GM19463 (cell line): Measurements from ENCODE around the gene TFPI.
A peak's percentile ranks its signal among the peaks of the same experiment; 100 is the strongest.
"Not testable (repeated sequence)": the region's sequence is repeated elsewhere in the genome, so short reads cannot be mapped to it uniquely, and the experiment has no call there.

ENCODE experiments used
- ATAC-seq: cut with Tn5 transposase; IDR thresholded peaks from one replicate; pipeline ENCODE4 v1.9.1; 2021; ENCODE audit warnings: mild to moderate bottlenecking, moderate library complexity; ENCODE audit not compliant: unreplicated experiment

Gene TFPI

GRCh38 chr2:187554011-187554703 lies at the start of gene TFPI:
Gene TFPI, minus strand, starts transcription at chr2:187554435. Its CDS starts 50,667 bp downstream, at chr2:187503768.
- peak; percentile 39 for ATAC-seq

- ATAC-seq = no peak
Observed at GRCh38 chr2:187594801-187595200, 40.6 kb upstream of the TFPI start.

- no peak for ATAC-seq
Observed at GRCh38 chr2:187593697-187594096, 39.5 kb upstream of the TFPI start.

GRCh38 chr2:187593098-187593497 lies 38.9 kb upstream of the TFPI start:
- no peak for ATAC-seq

- no peak for ATAC-seq
Observed at GRCh38 chr2:187590175-187590574, 35.9 kb upstream of the TFPI start.

DNA sequence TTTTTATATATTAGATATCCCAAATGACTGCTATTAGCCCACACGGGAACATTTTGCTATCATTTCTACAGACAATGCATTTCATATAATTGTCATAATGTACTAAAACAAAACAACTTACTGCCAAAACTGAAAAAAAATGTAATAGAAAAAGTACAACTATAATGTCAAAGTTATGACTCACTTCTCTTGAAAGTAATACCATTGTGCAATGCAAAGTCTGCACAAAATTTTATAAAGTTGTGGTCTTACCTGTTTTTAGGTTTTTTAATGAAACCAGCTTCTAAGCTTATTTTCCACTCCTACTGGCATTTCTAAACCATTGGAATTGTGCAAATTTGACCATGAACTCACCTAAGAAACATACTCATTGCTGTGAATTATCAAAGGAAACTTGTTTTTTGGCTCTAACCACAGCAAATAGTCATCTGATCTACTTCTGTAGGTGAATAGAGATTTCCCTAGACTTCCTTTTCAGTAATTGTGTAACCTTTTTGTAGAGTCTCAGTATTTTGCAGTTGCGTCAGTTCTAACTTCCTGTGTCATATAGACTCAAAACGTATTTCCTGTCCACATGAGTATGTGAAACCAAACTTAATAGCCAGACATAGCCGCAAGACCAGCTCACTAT lies 31.9 kb upstream of the TFPI start:
- ATAC-seq = no peak

- no peak for ATAC-seq
Observed at GRCh38 chr2:187581125-187581896, 27.1 kb upstream of the TFPI start.

DNA sequence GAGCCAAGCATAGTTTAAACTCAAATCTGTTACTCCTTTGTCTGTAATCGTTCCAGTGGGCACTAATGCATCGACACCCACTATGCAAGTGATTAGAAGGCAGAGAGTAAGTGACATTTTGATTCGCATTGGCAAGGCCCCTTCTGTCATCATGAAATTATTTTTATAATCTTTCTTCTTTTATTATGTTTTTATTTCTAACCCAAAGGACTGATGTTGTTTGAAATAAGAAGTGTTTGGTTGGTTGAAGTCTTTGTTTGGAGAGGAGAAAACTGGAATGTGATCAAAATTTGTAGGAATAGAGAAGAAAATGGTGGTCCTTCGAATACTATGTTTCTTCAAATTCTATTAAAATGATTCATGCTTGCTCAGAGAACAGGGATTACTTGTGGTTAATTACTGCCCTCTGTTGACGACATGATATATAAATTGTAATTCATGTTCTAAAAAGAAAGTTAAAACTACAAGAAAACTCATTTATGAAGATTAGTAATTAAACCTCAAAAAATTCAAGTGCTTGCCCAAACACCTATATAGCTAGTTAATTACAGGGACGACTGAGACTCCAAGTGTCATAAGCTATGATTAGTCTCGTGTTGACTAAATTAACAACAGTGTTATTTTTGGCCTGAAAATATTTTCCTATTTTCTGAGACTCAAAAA lies 26.4 kb upstream of the TFPI start:
- ATAC-seq = no peak

GRCh38 chr2:187577310-187577709 lies 23.1 kb upstream of the TFPI start:
- no peak for ATAC-seq

- ATAC-seq = no peak
Observed at GRCh38 chr2:187576906-187577305, 22.7 kb upstream of the TFPI start.

DNA sequence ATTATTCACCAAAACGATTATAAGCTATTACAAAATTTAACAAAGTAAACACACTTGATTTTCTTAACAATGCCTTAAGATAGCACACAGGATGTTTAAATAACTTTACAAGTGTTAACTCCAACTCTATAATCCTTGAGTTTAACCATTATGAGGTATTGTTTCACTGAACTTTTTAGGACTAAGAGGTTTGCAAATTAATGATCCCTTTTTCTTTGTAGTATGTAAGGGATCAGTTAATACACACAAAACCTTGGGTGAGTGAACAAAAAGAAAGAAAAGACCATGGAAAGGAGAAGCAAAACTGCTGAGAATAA lies 21.5 kb upstream of the TFPI start:
- no peak for ATAC-seq

- no peak for ATAC-seq
Observed at GRCh38 chr2:187574969-187575750, 20.9 kb upstream of the TFPI start.

- no peak for ATAC-seq
Observed at GRCh38 chr2:187573722-187574121, 19.5 kb upstream of the TFPI start.

DNA sequence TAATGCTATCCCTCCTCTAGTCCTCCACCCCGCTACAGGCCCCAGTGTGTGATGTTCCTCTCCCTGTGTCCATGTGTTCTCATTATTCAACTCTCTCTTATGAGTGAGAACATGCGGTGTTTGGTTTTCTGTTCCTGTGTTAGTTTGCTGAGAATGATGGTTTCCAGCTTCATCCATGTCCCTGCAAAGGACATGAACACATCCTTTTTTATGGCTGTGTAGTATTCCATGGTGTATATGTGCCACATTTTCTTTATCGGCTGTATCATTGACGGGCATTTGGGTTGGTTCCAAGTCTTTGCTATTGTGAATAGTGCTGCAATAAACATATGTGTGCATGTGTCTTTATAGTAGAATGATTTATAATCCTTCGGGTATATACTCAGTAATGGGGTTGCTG lies 17.8 kb upstream of the TFPI start:
- ATAC-seq = not testable (repeated sequence)

- ATAC-seq = no peak
Observed at GRCh38 chr2:187569571-187569970, 15.3 kb upstream of the TFPI start.

- no peak for ATAC-seq
Observed at GRCh38 chr2:187569042-187569441, 14.8 kb upstream of the TFPI start.

GRCh38 chr2:187567126-187567525 lies 12.9 kb upstream of the TFPI start:
- no peak for ATAC-seq

DNA sequence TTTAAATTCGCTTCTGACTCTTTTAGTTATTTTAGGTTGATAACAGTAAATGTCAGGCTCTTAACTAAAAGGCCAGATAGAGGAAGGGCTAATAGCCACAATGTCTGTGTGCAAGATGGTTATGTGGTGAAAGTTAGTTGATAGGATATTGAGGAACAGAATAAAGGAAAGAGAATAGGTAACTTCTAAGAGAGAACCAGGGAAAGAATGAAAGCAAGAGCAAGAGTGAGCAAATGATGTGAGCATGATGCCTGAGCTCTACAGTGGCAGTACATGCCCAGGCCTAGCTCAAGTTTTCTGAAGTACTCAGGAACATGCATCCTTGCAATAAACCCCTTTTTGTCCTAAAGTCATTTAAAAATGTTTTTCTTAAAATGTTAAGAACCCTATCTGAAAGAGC lies 12.5 kb upstream of the TFPI start:
- no peak for ATAC-seq

GRCh38 chr2:187566266-187566665 lies 12.0 kb upstream of the TFPI start:
- no peak for ATAC-seq

- not testable (repeated sequence) for ATAC-seq
Observed at GRCh38 chr2:187565618-187566017, 11.4 kb upstream of the TFPI start.

DNA sequence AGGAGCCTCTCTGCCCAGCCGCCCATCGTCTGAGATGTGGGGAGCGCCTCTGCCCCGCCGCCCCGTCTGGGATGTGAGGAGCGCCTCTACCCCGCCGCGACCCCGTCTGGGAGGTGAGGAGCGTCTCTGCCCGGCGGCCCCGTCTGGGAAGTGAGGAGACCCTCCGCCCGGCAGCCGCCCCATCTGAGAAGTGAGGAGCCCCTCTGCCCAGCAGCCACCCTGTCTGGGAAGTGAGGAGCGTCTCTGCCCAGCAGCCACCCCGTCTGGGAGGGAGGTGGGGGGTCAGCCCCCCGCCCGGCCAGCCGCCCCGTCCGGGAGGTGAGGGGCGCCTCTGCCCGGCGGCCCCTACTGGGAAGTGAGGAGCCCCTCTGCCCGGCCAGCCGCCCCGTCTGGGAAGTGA lies 2.3 kb upstream of the TFPI start:
- ATAC-seq = not testable (repeated sequence)
